ENCODE results near the gene TTC7B.

Gene TTC7B

GRCh38 chr14:90577661-90578282 lies 238.5 kb downstream of the TTC7B start:
- no peak for DNase-seq (ENCODE audit: low read depth, low spot score)

GRCh38 chr14:90576981-90577660 lies 239.1 kb downstream of the TTC7B start:
- DNase-seq (ENCODE audit: low read depth, low spot score) = no peak

- DNase-seq (ENCODE audit: low read depth, low spot score) = no peak
These were observed 239.6 kb downstream of the TTC7B start for GRCh38 chr14:90576581-90576980.

- no peak for DNase-seq (ENCODE audit: low read depth, low spot score)
These were observed 240.4 kb downstream of the TTC7B start for GRCh38 chr14:90575781-90576180.

- DNase-seq (ENCODE audit: low read depth, low spot score) = no peak
These were observed 240.9 kb downstream of the TTC7B start for GRCh38 chr14:90575336-90575735.

GRCh38 chr14:90574188-90575131 lies 241.8 kb downstream of the TTC7B start:
- DNase-seq (ENCODE audit: low read depth, low spot score) = no peak

- no peak for DNase-seq (ENCODE audit: low read depth, low spot score)
These were observed 242.7 kb downstream of the TTC7B start for GRCh38 chr14:90573385-90574105.

- DNase-seq (ENCODE audit: low read depth, low spot score) = no peak
These were observed 243.6 kb downstream of the TTC7B start for GRCh38 chr14:90572441-90573150.

- DNase-seq (ENCODE audit: low read depth, low spot score) = no peak
These were observed 244.9 kb downstream of the TTC7B start for GRCh38 chr14:90571149-90571947.

- no peak for DNase-seq (ENCODE audit: low read depth, low spot score)
These were observed 245.8 kb downstream of the TTC7B start for GRCh38 chr14:90570461-90570860.

- no peak for DNase-seq (ENCODE audit: low read depth, low spot score)
These were observed 246.4 kb downstream of the TTC7B start for GRCh38 chr14:90569606-90570387.

- no peak for DNase-seq (ENCODE audit: low read depth, low spot score)
These were observed 247.0 kb downstream of the TTC7B start for GRCh38 chr14:90569201-90569600.

GRCh38 chr14:90568405-90568804 lies 247.8 kb downstream of the TTC7B start:
- no peak for DNase-seq (ENCODE audit: low read depth, low spot score)

- no peak for DNase-seq (ENCODE audit: low read depth, low spot score)
These were observed 248.2 kb downstream of the TTC7B start for GRCh38 chr14:90567991-90568390.

- DNase-seq (ENCODE audit: low read depth, low spot score) = no peak
These were observed 249.0 kb downstream of the TTC7B start for GRCh38 chr14:90567191-90567590.

GRCh38 chr14:90566481-90566880 lies 249.7 kb downstream of the TTC7B start:
- no peak for DNase-seq (ENCODE audit: low read depth, low spot score)

GRCh38 chr14:90564496-90564895 lies 251.7 kb downstream of the TTC7B start:
- no peak for DNase-seq (ENCODE audit: low read depth, low spot score)

- DNase-seq (ENCODE audit: low read depth, low spot score) = no peak
These were observed 253.6 kb downstream of the TTC7B start for GRCh38 chr14:90562652-90563051.

- no peak for DNase-seq (ENCODE audit: low read depth, low spot score)
These were observed 254.3 kb downstream of the TTC7B start for GRCh38 chr14:90561920-90562319.
